GM12878 (cell line): ENCODE data around the gene B4GALT7. TPM values are rescaled to one million over a fixed set of nuclear protein-coding genes. Genes with fewer than 3 reads are reported as not detected.

ENCODE experiments used
- BMI1 ChIP-seq: fragments of 450-650 bp; IDR thresholded peaks from 2 replicates; pipeline ENCODE4 v1.6.1; 2016; ENCODE audit warnings: mild to moderate bottlenecking, moderate library complexity, borderline replicate concordance
- EGR1 ChIP-seq, 2 experiments: IDR thresholded peaks; 1 replicate in 1 of 2; 2 replicates in 1 of 2; pipeline ENCODE4 v1.6.1; 2011 to 2012; ENCODE audit warnings: low read depth in 2 of 2, low read length in 2 of 2, borderline replicate concordance in 1 of 2, mild to moderate bottlenecking in 1 of 2, moderate library complexity in 1 of 2
- ETV6 ChIP-seq, 2 experiments: fragments of 450-650 bp in 1 of 2; IDR thresholded peaks in 1 of 2; conservative IDR thresholded peaks in 1 of 2; 2 replicates each; pipeline ENCODE4 v1.6.1; 2014; ENCODE audit warnings: antibody characterized with exemption in 1 of 2, borderline replicate concordance in 1 of 2, low read depth in 1 of 2, mild to moderate bottlenecking in 1 of 2, moderate library complexity in 1 of 2
- MXI1 ChIP-seq: fragments of 150-350 bp; IDR thresholded peaks from 2 replicates; pipeline ENCODE4 v1.6.1; 2011; ENCODE audit warnings: low read depth, mild to moderate bottlenecking, inconsistent platforms, low read length, improper control_type of control experiment
- POLR2AphosphoS2 ChIP-seq: IDR thresholded peaks from 2 replicates; pipeline ENCODE4 v1.6.1; 2011; ENCODE audit warnings: low read depth, mild to moderate bottlenecking, low read length, improper control_type of control experiment, moderate library complexity
- RELA ChIP-seq: fragments of 450-650 bp; IDR thresholded peaks from 2 replicates; pipeline ENCODE4 v1.8.0; 2014; ENCODE audit warnings: borderline replicate concordance; ENCODE audit not compliant: partially characterized antibody
- SPI1 ChIP-seq: IDR thresholded peaks from 2 replicates; pipeline ENCODE4 v1.6.1; 2011; ENCODE audit warnings: low read depth, mild to moderate bottlenecking, low read length, moderate library complexity, borderline replicate concordance; ENCODE audit not compliant: insufficient read depth
- ZNF217 ChIP-seq: fragments of 450-650 bp; IDR thresholded peaks from 2 replicates; pipeline ENCODE4 v1.6.1; 2017; ENCODE audit warnings: antibody characterized with exemption, mild to moderate bottlenecking
- ZZZ3 ChIP-seq: IDR thresholded peaks from 2 replicates; pipeline ENCODE4 v1.6.1; 2011; ENCODE audit warnings: low read depth; ENCODE audit not compliant: control insufficient read depth, insufficient read length
- polyA plus RNA-seq, 11 experiments: library from polyadenylated mRNA; depleted of rRNA in 4 of 11; unstranded in 6 of 11; stranded (reverse) in 5 of 11; fragments of >200 nt; fragmentation: Nextera tagmentation in 4 of 11; fragmentation: Illumina TruSeq in 1 of 11; extraction: Ambion mirVana in 4 of 11; extraction: Trizol in 1 of 11; gene quantifications; 1 replicate in 1 of 11; 2 replicates in 10 of 11; pipeline versions ENCODE4 v1.2.1 to v1.2.3, GENCODE V29; 2011 to 2016; ENCODE audit warnings: inconsistent platforms in 2 of 11, missing spikeins in 2 of 11, low read depth in 1 of 11
- total RNA-seq, 4 experiments: library from RNA; depleted of rRNA in 3 of 4; stranded (reverse); fragments of >200 nt in 3 of 4; fragmentation: Illumina TruSeq in 1 of 4; extraction: Trizol in 1 of 4; gene quantifications; 2 replicates each; pipeline versions ENCODE4 v1.2.1 to v1.2.3, GENCODE V29; 2013 to 2021
- TF ChIP-seq, protein P1 (sequence below): IDR thresholded peaks from 2 replicates; pipeline ENCODE4 v1.6.1; 2011; ENCODE audit warnings: borderline replicate concordance, low read depth, mild to moderate bottlenecking, moderate library complexity, mixed read lengths, low read length; ENCODE audit not compliant: insufficient read depth; ENCODE audit errors: extremely low read length
- TF ChIP-seq, protein P2 (sequence below): IDR thresholded peaks from 2 replicates; pipeline ENCODE4 v1.6.1; 2012; ENCODE audit warnings: improper control_type of control experiment, low read depth, low read length; ENCODE audit not compliant: insufficient replicate concordance
- TF ChIP-seq, protein P3 (sequence below): fragments of 450-650 bp; IDR thresholded peaks from 2 replicates; pipeline ENCODE4 v1.6.1; 2018; ENCODE audit warnings: borderline replicate concordance, mild to moderate bottlenecking; ENCODE audit not compliant: partially characterized antibody
- TF ChIP-seq, protein P4 (sequence below), 3 experiments: IDR thresholded peaks in 2 of 3; conservative IDR thresholded peaks in 1 of 3; 2 replicates each; pipeline ENCODE4 v1.5.1; 2011; ENCODE audit warnings: low read depth in 3 of 3, low read length in 3 of 3, mild to moderate bottlenecking in 3 of 3, control low read depth in 2 of 3, moderate library complexity in 2 of 3, inconsistent platforms in 1 of 3, mixed read lengths in 1 of 3; ENCODE audit not compliant: control insufficient read depth in 2 of 3, insufficient read depth in 1 of 3; ENCODE audit errors: extremely low read depth in 1 of 3

B4GALT7 gene
- total and polyA plus RNA-seq, 10 of the 15 experiments (the other 5 are each of a cell fraction or from before 2014, with no cell fraction given), result 0.34 to 27.3 (median 16.4) TPM

DNA sequence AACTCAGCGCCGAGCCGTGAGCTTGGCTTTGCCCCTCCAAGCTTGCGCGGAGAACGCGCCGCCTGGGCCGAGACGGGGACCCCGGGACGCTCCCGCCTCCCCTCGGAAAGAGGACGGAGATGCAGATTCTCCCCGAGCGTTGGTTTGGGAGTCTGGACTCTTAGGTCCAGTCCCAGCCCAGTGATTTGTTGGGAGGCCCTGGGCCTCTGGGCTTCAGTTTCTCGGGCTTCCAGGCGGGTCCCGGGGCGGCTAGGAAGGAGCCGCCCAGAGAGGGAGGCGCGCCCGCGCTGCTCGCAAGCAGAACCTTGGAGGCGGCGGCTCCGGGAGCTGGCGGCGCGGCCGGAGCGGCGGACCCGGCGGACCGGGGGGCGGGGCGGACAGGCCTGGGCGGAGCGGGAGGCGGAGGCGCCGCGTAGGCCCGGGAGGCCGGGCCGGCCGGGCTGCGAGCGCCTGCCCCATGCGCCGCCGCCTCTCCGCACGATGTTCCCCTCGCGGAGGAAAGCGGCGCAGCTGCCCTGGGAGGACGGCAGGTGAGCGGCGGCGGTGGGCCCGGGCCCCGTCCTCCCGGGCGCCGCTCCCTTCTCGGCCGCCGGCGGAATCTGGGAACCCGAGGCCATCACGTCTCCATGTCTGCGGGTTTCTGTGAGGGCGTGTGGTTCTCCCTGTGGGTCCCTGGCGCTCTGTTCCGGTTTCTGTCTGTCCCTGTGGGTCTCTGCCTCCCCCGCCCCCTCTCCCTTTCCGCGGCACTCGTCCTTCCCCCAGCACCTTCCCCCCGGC is at the start of gene B4GALT7 (continued):
- TF ChIP-seq ETV6 (conservative IDR thresholded peaks at IDR 0.05 in 1 of 2, IDR thresholded peaks at IDR 0.05 in 1 of 2; ENCODE audit: borderline replicate concordance in 1 of 2, low read depth in 1 of 2) (peak in 1 of 2 experiments; percentile 48; a peak in 1 of 4 replicates), EGR1 (IDR thresholded peaks at IDR 0.05; ENCODE audit: borderline replicate concordance in 1 of 2, low read depth in 2 of 2, low read length in 2 of 2) (peak in 1 of 2 experiments; percentile 86; a peak in 2 of 3 replicates), RELA (peak; percentile 81), MXI1 (peak; percentile 92), ZZZ3 (no peak), ZNF217 (peak; percentile 49; the same call in 1 of the 2 replicates), POLR2AphosphoS2 (peak; percentile 70; the same call in 1 of the 2 replicates), SPI1 (no peak), BMI1 (no peak)
- TF ChIP-seq, protein P1, sequence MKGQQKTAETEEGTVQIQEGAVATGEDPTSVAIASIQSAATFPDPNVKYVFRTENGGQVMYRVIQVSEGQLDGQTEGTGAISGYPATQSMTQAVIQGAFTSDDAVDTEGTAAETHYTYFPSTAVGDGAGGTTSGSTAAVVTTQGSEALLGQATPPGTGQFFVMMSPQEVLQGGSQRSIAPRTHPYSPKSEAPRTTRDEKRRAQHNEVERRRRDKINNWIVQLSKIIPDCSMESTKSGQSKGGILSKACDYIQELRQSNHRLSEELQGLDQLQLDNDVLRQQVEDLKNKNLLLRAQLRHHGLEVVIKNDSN, result peak; percentile 47
- TF ChIP-seq, protein P2, sequence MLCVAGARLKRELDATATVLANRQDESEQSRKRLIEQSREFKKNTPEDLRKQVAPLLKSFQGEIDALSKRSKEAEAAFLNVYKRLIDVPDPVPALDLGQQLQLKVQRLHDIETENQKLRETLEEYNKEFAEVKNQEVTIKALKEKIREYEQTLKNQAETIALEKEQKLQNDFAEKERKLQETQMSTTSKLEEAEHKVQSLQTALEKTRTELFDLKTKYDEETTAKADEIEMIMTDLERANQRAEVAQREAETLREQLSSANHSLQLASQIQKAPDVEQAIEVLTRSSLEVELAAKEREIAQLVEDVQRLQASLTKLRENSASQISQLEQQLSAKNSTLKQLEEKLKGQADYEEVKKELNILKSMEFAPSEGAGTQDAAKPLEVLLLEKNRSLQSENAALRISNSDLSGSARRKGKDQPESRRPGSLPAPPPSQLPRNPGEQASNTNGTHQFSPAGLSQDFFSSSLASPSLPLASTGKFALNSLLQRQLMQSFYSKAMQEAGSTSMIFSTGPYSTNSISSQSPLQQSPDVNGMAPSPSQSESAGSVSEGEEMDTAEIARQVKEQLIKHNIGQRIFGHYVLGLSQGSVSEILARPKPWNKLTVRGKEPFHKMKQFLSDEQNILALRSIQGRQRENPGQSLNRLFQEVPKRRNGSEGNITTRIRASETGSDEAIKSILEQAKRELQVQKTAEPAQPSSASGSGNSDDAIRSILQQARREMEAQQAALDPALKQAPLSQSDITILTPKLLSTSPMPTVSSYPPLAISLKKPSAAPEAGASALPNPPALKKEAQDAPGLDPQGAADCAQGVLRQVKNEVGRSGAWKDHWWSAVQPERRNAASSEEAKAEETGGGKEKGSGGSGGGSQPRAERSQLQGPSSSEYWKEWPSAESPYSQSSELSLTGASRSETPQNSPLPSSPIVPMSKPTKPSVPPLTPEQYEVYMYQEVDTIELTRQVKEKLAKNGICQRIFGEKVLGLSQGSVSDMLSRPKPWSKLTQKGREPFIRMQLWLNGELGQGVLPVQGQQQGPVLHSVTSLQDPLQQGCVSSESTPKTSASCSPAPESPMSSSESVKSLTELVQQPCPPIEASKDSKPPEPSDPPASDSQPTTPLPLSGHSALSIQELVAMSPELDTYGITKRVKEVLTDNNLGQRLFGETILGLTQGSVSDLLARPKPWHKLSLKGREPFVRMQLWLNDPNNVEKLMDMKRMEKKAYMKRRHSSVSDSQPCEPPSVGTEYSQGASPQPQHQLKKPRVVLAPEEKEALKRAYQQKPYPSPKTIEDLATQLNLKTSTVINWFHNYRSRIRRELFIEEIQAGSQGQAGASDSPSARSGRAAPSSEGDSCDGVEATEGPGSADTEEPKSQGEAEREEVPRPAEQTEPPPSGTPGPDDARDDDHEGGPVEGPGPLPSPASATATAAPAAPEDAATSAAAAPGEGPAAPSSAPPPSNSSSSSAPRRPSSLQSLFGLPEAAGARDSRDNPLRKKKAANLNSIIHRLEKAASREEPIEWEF, result no peak
- TF ChIP-seq, protein P3, sequence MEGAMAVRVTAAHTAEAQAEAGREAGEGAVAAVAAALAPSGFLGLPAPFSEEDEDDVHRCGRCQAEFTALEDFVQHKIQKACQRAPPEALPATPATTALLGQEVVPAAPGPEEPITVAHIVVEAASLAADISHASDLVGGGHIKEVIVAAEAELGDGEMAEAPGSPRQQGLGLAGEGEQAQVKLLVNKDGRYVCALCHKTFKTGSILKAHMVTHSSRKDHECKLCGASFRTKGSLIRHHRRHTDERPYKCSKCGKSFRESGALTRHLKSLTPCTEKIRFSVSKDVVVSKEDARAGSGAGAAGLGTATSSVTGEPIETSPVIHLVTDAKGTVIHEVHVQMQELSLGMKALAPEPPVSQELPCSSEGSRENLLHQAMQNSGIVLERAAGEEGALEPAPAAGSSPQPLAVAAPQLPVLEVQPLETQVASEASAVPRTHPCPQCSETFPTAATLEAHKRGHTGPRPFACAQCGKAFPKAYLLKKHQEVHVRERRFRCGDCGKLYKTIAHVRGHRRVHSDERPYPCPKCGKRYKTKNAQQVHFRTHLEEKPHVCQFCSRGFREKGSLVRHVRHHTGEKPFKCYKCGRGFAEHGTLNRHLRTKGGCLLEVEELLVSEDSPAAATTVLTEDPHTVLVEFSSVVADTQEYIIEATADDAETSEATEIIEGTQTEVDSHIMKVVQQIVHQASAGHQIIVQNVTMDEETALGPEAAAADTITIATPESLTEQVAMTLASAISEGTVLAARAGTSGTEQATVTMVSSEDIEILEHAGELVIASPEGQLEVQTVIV, result no peak
- TF ChIP-seq, protein P4, sequence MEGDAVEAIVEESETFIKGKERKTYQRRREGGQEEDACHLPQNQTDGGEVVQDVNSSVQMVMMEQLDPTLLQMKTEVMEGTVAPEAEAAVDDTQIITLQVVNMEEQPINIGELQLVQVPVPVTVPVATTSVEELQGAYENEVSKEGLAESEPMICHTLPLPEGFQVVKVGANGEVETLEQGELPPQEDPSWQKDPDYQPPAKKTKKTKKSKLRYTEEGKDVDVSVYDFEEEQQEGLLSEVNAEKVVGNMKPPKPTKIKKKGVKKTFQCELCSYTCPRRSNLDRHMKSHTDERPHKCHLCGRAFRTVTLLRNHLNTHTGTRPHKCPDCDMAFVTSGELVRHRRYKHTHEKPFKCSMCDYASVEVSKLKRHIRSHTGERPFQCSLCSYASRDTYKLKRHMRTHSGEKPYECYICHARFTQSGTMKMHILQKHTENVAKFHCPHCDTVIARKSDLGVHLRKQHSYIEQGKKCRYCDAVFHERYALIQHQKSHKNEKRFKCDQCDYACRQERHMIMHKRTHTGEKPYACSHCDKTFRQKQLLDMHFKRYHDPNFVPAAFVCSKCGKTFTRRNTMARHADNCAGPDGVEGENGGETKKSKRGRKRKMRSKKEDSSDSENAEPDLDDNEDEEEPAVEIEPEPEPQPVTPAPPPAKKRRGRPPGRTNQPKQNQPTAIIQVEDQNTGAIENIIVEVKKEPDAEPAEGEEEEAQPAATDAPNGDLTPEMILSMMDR (IDR thresholded peaks at IDR 0.05 in 2 of 3, conservative IDR thresholded peaks at IDR 0.05 in 1 of 3; ENCODE audit: control insufficient read depth in 2 of 3, extremely low read depth in 1 of 3, insufficient read depth in 1 of 3, low read depth in 3 of 3, low read length in 3 of 3), result no peak
